Pancreas (tissue), 10 donors: ENCODE measurements around the gene BMX. TPM values are rescaled to one million over a fixed set of nuclear protein-coding genes. Genes with fewer than 3 reads are reported as not detected.
A peak's percentile ranks its signal among the peaks of the same experiment; 100 is the strongest.

ENCODE experiments used
- ATAC-seq, 4 donors: fragments of 200-7000 bp; cut with Tn5 transposase; one replicate each; pipeline versions ENCODE4 v1.8.0 to v1.9.1; 2020; ENCODE audit warnings: mild to moderate bottlenecking in 4 of 4, moderate library complexity in 4 of 4
- DNase-seq, 6 donors: peaks; one replicate each; pipeline ENCODE4 v3.0.0-alpha.2; 2020
- FAIRE-seq: peaks from 2 replicates; lab custom pipeline; 2012; peaks lifted over from hg19 to GRCh38; lab: Jason Lieb, UNC
- H3K27ac ChIP-seq, 4 donors: fragments of 200-600 bp; sonication (generic); 1 replicate in 3 of 4; 2 replicates in 1 of 4; pipeline versions ENCODE4 v1.5.0 to v1.8.0; 2020
- H3K27me3 ChIP-seq, 4 donors: fragments of 200-600 bp; one replicate each; pipeline ENCODE4 v1.8.0; 2021
- H3K36me3 ChIP-seq, 3 donors: fragments of 200-600 bp; sonication (generic) in 1 of 3; one replicate each; pipeline versions ENCODE4 v1.5.0 to v1.8.0; 2020 to 2021
- H3K4me1 ChIP-seq, 3 donors: fragments of 200-600 bp; one replicate each; pipeline ENCODE4 v1.8.0; 2021
- H3K4me3 ChIP-seq, 4 donors: fragments of 200-600 bp; sonication (generic) in 2 of 4; one replicate each; pipeline versions ENCODE4 v1.5.0 to v1.8.0; 2020 to 2021
- H3K9me3 ChIP-seq, 4 donors: fragments of 200-600 bp; one replicate each; pipeline ENCODE4 v1.8.0; 2021
- WGBS, 2 donors: extraction: QIAGEN DNeasy Blood & Tissue Kit; methylation state at CpG; one replicate each; pipeline ENCODE4 v1.1.7; 2013; 5-methylcytosine and 5-hydroxymethylcytosine counted together
- intact Hi-C, 3 donors: fragments of 100-400 bp; cut with DNase I; formaldehyde crosslinking; loops; one replicate each; pipeline versions ENCODE4 v1.11.1 to v1.14.2; 2022
- polyA plus RNA-seq, 2 donors: library from polyadenylated mRNA; stranded (reverse); fragments of 200-250 nt; gene quantifications; one replicate each; pipeline ENCODE4 v1.2.3, GENCODE V29; 2013
- total RNA-seq, 6 donors: library from RNA; stranded (reverse); fragmentation: NEBNext Ultra II Directional in 4 of 6; extraction: Animal tissue kit (Norgen Biotek cat#: 25700) in 4 of 6; gene quantifications; one replicate each; pipeline versions ENCODE4 v1.2.1 to v1.2.4, GENCODE V29; 2021 to 2023
- TF ChIP-seq, protein P1 (sequence below), 4 donors: fragments of 200-600 bp; sonication (generic) in 3 of 4; IDR thresholded peaks; one replicate each; pipeline versions ENCODE4 v1.5.0 to v1.8.0; 2021; ENCODE audit warnings: antibody characterized with exemption in 4 of 4
- donor health status: healthy with polysubstance abuse.
- donor health status: DM: no; HTN: no; CAD: no; lungs with moderate emphysema.
- donor health status: DM: no; HTN: no; CAD: no.
- donor health status: control.
- donor health status: control.
- donor health status: Bipolar disorder and iron deficiency.
- donor health status: DM: yes; HTN: yes; CAD: no.
- donor health status: DM: no; HTN: no; CAD: no.
- donor health status: DM: no; HTN: no; CAD: no.
- donor health status: DM: yes; HTN: yes; CAD: no.

BMX gene
- total and polyA plus RNA-seq, 8 donors, result 0.27 to 3.2 (median 0.48) TPM

DNA sequence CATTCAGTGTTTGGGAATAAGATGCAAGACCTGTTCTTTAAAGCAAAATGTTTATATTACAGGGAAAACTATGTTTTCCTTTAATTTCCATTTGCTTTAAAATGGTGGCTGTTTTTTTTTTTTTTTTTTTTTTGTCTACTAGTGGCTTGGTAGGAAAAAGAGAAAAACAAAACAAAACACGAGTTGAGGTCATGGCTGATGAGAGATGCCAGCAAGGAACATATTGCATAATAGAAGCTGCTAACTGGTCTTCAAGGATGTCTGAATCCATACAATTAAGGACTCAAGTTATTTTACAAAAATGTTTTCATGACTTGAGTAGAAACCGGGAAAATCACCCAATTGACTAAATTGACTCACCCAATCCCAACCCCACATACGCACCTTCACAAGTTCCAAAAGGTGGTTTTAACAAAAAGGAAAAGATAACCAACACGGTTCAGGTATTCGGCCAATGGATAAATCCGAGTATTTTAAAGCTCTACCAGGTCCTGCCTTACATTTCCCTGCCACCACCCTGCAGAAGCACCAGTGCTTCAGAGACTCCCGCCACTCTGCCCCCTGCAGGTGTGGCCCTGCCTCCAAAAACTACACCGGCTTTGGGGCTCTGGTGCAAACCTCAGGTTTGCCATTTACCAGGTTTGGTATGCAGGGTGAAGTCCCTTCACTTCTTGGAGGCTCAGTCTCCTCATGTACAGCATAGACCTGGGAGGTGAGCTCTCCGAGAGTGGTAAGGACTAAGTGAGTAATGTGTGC, 34.5 kb upstream of the BMX start:
- Histone ChIP-seq H3K36me3 (no peaks in the 10 kb centered on the region), H3K4me3 (no peak overlapping the region), H3K27me3 (peaks cover 0 to 25% (median 7%) of the 10 kb centered on the region in 4 donors), H3K9me3 (no peaks in the 10 kb centered on the region), H3K4me1 (no peaks in the 10 kb centered on the region), H3K27ac (no peak overlapping the region)
- no peak for ATAC-seq
- intact Hi-C loops, result loop anchor here in 2 of 3 donors (5.0 kb wide), 1 partner anchor 119 kb away; no protein-coding TSS in a partner anchor
- FAIRE-seq, result no peak
- no peak for DNase-seq
- TF ChIP-seq, protein P1, sequence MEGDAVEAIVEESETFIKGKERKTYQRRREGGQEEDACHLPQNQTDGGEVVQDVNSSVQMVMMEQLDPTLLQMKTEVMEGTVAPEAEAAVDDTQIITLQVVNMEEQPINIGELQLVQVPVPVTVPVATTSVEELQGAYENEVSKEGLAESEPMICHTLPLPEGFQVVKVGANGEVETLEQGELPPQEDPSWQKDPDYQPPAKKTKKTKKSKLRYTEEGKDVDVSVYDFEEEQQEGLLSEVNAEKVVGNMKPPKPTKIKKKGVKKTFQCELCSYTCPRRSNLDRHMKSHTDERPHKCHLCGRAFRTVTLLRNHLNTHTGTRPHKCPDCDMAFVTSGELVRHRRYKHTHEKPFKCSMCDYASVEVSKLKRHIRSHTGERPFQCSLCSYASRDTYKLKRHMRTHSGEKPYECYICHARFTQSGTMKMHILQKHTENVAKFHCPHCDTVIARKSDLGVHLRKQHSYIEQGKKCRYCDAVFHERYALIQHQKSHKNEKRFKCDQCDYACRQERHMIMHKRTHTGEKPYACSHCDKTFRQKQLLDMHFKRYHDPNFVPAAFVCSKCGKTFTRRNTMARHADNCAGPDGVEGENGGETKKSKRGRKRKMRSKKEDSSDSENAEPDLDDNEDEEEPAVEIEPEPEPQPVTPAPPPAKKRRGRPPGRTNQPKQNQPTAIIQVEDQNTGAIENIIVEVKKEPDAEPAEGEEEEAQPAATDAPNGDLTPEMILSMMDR (IDR thresholded peaks at IDR 0.05), result no peak
- 61 to 79% methylated on average over 9 of the region's 9 CpGs for WGBS, 2 donors

DNA sequence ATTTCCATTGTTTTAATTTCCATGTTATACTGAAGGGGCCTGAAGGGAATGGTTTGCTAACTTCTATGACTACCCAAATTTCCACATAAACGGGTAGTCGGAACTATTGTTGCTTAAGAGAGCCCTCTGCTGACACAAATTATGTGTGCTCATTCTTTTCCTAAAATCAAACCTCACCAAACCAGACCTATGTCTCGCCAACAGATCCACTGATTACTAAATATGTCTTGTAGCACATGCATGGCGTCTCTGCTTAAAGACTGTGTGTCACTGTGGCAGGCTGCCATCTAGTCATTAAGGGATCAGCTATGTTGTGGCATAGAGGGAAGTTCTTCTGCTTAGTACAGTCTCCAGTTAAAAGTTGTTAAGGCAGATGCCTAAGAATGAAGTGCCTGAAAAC, 32.6 kb upstream of the BMX start:
- 4 to 7% methylated on average over 4 of the region's 4 CpGs for WGBS, 2 donors
- ATAC-seq (peak; percentile 56 to 83 (median 76)), DNase-seq (peak in 1 of 6 donors; percentile 10), FAIRE-seq (peak; percentile 59)
- intact Hi-C loops, result loop anchor here in 2 of 3 donors (5.0 kb wide), 1 partner anchor 121 kb away; no protein-coding TSS in a partner anchor
- H3K36me3 ChIP-seq, result no peaks in the 10 kb centered on the region
- H3K9me3 ChIP-seq, result no peaks in the 10 kb centered on the region
- H3K4me3 ChIP-seq, result no peak overlapping the region
- TF ChIP-seq, protein P1 (IDR thresholded peaks at IDR 0.05), result peak in 1 of 4 donors; percentile 25
- H3K27me3 ChIP-seq, result peaks cover 0 to 14% (median 3%) of the 10 kb centered on the region in 4 donors
- no peak overlapping the region for H3K27ac ChIP-seq
- no peaks in the 10 kb centered on the region for H3K4me1 ChIP-seq

DNA sequence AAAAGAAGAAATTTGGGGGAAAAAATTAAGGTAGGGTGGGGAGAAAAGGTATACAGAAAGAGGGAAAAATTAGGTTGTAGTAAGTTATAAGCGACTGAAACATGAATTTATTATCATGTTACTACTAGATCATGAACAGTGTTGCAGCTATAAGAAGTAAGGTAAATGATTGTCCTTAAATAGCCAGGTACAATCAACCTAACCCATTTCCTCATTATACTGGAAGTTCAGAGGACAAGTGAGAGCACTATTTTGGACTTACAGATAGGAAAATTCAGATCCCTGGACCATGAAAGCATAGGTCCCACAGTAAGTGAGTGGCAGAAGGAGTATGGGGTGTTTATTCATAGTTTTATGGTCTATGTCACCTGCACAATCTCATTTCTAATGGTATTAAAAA, 31.0 kb upstream of the BMX start:
- TF ChIP-seq, protein P1 (IDR thresholded peaks at IDR 0.05), result no peak
- Histone ChIP-seq H3K36me3 (no peaks in the 10 kb centered on the region), H3K27me3 (peaks cover 0 to 5% (median 2%) of the 10 kb centered on the region in 4 donors), H3K4me3 (no peak overlapping the region), H3K27ac (no peak overlapping the region), H3K4me1 (no peaks in the 10 kb centered on the region), H3K9me3 (no peaks in the 10 kb centered on the region)
- intact Hi-C loops, result loop anchor here in 2 of 3 donors (5.0 kb wide), 1 partner anchor 122 kb away; no protein-coding TSS in a partner anchor
- FAIRE-seq (no peak), DNase-seq (no peak), ATAC-seq (no peak)
- WGBS, 2 donors, result 73 to 89% methylated on average over 1 of the region's 1 CpG

DNA sequence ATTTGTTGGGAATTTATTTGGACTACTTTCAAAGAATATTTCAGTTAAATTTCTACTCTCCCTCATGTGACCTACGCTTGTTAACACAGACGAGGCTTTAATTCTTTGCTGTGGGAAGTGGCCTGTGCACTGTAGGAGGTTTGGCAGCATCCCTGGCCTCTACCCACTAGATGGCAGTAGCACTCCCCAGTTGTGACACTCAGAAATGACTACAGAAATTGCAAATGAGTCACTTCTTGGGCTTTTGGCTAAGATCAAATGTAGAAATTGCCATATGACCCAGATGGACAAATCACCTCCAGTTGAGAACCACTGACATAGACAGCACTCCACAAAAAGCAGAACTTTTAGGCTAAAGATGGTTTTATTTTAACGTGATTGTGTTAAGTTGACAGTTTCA, 29.6 kb upstream of the BMX start:
- intact Hi-C loops, result no loop called here
- no peaks in the 10 kb centered on the region for H3K27me3 ChIP-seq
- 16 to 19% methylated on average over 3 of the region's 3 CpGs for WGBS, 2 donors
- H3K9me3 ChIP-seq, result no peaks in the 10 kb centered on the region
- no peak overlapping the region for H3K27ac ChIP-seq
- FAIRE-seq (peak; percentile 91), DNase-seq (peak in 5 of 6 donors; percentile 17 to 74 (median 48)), ATAC-seq (peak; percentile 75 to 93 (median 90))
- no peaks in the 10 kb centered on the region for H3K36me3 ChIP-seq
- TF ChIP-seq, protein P1 (IDR thresholded peaks at IDR 0.05), result peak; percentile 71 to 82 (median 76)
- no peaks in the 10 kb centered on the region for H3K4me1 ChIP-seq
- H3K4me3 ChIP-seq, result no peak overlapping the region

DNA sequence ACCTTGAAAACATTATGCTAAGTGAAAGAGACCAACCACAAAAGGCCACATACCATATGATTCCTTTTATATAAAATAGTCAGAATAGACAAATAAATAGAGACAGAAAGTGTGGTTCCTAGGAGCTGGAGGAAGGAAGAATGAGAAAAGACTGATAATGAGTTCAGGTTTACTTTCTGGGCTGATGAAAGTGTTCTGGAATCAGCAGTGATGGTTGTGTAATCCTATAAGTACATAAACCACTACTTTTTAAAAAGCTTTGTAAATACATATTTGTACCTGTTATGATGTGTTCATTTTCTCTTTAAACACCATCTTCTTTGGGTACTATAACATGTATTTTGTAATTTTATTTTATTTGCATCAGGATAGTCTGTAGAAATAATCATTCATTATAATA, 28.1 kb upstream of the BMX start:
- Histone ChIP-seq H3K36me3 (no peaks in the 10 kb centered on the region), H3K4me1 (no peaks in the 10 kb centered on the region), H3K27me3 (no peaks in the 10 kb centered on the region), H3K9me3 (no peaks in the 10 kb centered on the region), H3K27ac (no peak overlapping the region), H3K4me3 (no peak overlapping the region)
- TF ChIP-seq, protein P1 (IDR thresholded peaks at IDR 0.05), result no peak
- FAIRE-seq (peak; percentile 57), DNase-seq (no peak), ATAC-seq (no peak)
- intact Hi-C loops, result no loop called here
